HG03521 (cell line): Measurements from ENCODE around the gene HPS5.
"Not testable (repeated sequence)": the region's sequence is repeated elsewhere in the genome, so short reads cannot be mapped to it uniquely, and the experiment has no call there.

ENCODE experiments used
- ATAC-seq: cut with Tn5 transposase; IDR thresholded peaks from one replicate; pipeline ENCODE4 v1.9.1; 2021; ENCODE audit warnings: mild to moderate bottlenecking, moderate library complexity; ENCODE audit not compliant: unreplicated experiment

The HPS5 gene

DNA sequence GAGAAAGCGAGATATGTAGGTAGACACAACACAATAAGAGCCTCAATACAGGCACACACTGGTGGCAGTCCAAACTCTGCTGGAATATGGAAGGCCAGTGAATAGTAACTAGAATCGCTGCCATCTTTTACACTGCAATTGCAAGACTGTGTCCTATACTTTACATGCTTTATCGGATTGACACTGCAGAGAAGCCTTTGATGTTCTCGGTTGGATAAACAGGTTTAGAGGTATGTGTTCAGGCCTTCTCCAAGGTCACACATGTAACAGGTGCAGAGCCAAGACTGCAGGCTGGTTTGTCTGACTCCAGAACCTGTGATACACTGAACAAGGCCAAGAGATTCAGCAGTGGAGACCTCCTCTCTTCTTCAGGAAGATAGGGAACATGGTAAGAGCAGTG lies 50.7 kb downstream of the HPS5 start:
- no peak for ATAC-seq

DNA sequence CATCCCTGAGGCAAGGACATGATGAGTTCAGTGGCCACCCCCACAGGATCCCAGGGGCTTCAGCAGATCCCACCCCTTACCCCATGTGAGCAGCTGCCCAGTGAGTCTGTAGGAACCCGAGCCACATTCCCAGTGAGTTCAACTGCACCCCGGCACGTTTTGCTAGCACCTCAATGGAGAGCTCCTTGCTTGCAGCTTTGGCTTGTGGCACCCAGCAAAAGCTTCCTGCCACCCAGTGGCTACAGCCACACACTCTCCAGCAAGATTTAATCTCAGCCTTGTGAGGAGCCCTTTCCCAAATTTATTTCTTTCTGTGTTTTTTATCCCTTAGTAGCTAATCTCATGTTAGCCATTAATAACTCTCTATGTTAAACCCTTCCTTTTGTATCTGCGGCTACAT lies 51.8 kb downstream of the HPS5 start:
- ATAC-seq = no peak

DNA sequence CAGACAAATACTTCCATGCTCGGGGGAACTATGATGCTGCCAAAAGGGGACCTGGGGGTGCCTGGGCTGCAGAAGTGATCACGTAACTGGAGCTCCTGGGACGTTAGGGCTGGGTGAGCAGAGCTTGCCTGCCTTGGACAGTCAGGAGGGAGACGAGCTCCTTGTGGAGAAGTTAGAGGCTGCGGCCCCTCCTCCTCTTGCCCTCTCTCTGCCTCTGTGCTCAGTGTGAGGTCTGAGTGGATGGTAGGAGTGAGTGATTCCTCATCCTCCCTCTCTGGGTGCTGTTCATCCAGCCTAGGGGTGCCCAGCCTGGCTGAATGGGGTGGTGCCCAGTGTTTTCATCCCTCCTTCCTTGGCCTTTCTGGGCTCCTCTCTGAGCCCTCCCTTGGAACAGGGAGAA lies 52.7 kb downstream of the HPS5 start:
- ATAC-seq = not testable (repeated sequence)

DNA sequence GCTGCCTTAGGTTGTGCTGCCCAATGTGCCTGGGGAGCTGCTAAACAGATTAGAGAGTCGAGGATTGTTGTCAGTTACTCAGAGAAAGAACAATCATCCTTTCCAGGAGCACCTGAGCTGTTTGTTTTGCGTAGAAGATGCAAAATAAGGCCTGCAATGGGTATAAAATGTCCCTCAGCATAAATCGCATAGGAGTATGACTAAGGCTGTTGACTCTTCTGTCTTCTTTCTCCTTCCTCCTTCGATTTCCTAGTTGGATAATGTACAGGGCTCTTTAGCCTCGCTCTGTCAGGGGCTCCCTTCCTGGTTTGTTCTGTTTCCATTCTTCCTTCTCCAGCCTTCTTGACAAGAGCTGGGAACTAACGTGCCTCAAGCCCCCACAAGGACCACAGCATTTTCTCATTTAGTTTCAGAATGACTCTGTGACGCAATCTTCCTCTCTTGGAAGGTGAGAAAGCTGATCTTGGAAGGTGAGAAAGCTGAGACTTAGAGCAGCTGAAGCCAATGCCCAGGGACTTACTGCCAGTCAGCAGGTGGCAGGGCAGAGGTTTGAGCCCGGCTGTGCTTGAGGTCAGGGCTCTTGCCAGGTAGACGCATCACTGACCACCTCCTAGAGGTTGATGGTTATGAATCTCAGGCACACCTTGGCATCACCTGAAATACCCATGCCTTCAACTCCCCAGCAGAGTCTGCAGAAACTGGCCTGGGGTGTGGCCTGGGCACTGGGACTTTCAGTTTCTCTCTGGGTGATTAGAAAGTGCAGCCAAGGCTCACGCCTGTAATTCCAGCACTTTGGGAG lies 54.4 kb downstream of the HPS5 start:
- peak; percentile 50 for ATAC-seq

GRCh38 chr11:18265949-18266348 lies 56.0 kb downstream of the HPS5 start, which contains the start of gene SAA1:
Gene SAA1 (plus strand): TSS chr11:18266264. CDS start chr11:18266888, 624 bp downstream.
- ATAC-seq = no peak

- no peak for ATAC-seq
These were observed 57.0 kb downstream of the HPS5 start for GRCh38 chr11:18264677-18265555.

- ATAC-seq = no peak
These were observed 57.9 kb downstream of the HPS5 start for GRCh38 chr11:18264035-18264434.

GRCh38 chr11:18262681-18263350 lies 59.1 kb downstream of the HPS5 start:
- not testable (repeated sequence) for ATAC-seq

GRCh38 chr11:18261721-18262120 lies 60.2 kb downstream of the HPS5 start:
- ATAC-seq = no peak

- ATAC-seq = no peak
These were observed 62.7 kb downstream of the HPS5 start for GRCh38 chr11:18259259-18259658.

GRCh38 chr11:18254781-18255361 lies 67.1 kb downstream of the HPS5 start:
- no peak for ATAC-seq

DNA sequence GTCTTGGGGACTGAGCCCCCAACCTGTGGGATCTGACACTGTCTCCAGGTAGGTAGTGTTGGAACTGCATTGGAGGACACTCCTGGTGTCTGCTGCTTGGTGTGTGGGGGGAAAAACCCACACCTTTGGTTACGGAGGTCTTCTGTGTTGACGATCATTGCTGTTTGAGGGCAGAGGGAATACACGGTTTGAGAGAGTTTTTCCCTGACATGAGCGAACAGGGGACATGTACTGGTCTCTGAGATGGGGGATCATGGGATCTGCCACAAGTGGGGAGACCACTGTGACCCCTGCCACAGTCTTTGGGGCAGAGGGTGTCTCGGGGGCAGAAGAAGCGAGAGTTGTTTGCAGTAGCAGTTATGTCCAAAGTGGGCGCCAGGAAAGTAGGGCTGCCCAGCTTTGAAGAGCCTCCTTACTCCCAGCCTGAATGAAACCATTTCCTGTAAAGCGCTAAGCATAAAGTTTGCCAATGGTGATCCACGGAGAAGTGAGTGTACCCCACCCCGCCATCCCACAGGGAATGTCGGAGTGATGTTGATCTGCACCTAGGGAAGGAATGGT lies 68.1 kb downstream of the HPS5 start:
- no peak for ATAC-seq

DNA sequence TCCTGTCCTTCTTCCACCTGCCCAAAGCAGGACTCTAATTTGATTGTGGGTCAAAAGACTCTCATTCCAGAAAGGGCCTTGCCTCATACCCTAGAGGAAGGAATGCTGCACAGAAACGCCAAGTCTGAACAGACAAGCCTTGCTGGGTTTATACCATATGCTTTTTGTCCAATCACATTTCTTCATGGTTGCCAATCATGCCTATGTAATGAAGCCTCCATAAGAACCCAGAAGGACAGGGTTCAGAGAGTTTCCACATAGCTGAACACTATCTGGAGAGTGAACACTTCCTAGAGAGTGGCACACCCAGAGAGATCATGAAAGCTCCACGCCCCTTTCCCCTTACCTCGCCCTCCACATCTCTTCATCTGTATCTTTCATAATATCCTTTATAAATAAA lies 68.7 kb downstream of the HPS5 start:
- ATAC-seq = no peak

GRCh38 chr11:18248561-18248960 lies 73.4 kb downstream of the HPS5 start, which contains the start of gene SAA2:
Gene SAA2 (minus strand): TSS chr11:18248668. CDS start chr11:18248011, 657 bp downstream.
- ATAC-seq = no peak

DNA sequence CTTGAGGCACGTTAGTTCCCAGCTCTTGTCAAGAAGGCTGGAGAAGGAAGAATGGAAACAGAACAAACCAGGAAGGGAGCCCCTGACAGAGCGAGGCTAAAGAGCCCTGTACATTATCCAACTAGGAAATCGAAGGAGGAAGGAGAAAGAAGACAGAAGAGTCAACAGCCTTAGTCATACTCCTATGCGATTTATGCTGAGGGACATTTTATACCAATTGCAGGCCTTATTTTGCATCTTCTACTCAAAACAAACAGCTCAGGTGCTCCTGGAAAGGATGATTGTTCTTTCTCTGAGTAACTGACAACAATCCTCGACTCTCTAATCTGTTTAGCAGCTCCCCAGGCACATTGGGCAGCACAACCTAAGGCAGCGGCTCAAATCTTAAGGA lies 74.8 kb downstream of the HPS5 start:
- peak; percentile 9 for ATAC-seq

DNA sequence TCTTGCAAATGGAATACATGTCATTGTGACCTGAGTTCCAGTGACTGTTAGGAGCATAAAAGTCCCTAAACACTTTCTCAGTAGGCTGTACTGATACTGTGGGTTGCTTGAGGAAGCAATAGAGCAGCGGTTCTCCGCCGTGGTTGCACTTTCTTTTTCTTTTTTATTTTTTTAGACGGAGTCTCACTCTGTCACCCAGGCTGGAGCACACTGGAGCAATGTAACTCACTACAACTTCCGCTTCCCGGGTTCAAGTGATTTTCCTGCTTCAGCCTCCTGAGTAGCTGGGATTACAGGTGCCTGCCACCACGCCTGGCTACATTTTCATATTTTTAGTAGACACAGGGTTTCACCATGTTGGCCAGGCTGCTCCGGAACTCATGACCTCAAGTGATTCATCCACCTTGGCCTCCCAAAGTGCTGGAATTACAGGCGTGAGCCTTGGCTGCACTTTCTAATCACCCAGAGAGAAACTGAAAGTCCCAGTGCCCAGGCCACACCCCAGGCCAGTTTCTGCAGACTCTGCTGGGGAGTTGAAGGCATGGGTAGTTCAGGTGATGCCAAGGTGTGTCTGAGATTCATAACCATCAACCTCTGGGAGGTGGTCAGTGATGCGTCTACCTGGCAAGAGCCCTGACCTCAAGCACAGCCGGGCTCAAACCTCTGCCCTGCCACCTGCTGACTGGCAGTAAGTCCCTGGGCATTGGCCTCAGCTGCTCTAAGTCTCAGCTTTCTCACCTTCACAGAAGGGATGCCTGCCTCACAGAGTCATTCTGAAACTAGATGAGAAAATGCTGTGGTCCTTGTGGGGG lies 75.4 kb downstream of the HPS5 start:
- ATAC-seq = peak; percentile 72

DNA sequence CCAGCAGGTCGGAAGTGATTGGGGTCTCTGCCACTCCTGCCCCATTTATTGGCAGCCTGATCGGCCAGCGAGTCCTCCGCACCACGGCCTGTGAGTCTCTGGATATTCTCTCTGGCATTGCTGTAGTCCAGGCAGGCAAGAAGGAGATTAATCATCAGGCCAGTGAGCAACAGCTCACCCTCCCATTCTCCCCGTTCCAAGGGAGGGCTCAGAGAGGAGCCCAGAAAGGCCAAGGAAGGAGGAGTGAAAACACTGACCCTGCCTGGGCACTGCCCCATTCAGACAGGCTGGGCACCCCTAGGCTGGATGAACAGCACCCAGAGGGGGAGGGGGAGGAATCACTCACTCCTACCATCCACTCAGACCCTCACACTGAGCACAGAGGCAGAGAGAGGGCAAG lies 76.5 kb downstream of the HPS5 start:
- no peak for ATAC-seq

GRCh38 chr11:18243783-18244362 lies 78.1 kb downstream of the HPS5 start:
- no peak for ATAC-seq

DNA sequence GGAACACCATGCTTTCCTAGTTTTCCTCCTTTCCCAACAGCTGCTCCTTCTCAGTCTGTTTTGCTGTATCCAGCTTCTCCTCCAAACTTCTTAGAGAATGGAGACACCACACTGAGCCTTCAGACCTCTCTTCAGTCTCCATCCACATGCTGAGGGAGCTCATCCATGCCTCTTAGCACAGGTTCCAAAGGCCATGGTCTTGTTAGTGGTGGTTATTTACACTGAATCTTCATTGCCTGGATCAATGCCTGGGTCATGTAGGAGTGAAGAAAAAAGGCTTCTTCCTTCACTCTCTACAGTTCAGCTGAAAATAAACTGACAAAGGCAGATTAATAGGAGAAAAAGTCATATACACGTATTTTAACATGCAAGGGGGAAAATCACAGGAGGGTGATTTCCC lies 82.3 kb downstream of the HPS5 start:
- no peak for ATAC-seq
